GM23338 (cell line): Measurements from ENCODE around the gene DOCK4. TPM values are rescaled to one million over a fixed set of nuclear protein-coding genes. Genes with fewer than 3 reads are reported as not detected.

ENCODE experiments used
- ATAC-seq: fragments of 200-7000 bp; cut with Tn5 transposase; 3 replicates; pipeline ENCODE4 v1.9.1; 2020
- DNase-seq: peaks from one replicate; pipeline ENCODE4 v3.0.0-alpha.2; 2015; ENCODE audit warnings: low spot score
- H2AFZ ChIP-seq: fragments of 200-600 bp; sonication (generic); 2 replicates; pipeline ENCODE4 v1.8.0; 2016; ENCODE audit warnings: antibody characterized with exemption, mild to moderate bottlenecking, moderate library complexity
- H3F3A ChIP-seq: fragments of 200-600 bp; sonication (generic); replicated peaks from 2 replicates; pipeline ENCODE4 v1.8.0; 2017; ENCODE audit warnings: antibody characterized with exemption, mixed run types, low read depth
- H3K27ac ChIP-seq: fragments of 200-600 bp; sonication (generic); 2 replicates; pipeline ENCODE4 v1.6.1; 2016; ENCODE audit warnings: low read depth
- H3K27me3 ChIP-seq: fragments of 200-600 bp; sonication (generic); 2 replicates; pipeline ENCODE4 v1.8.0; 2016; ENCODE audit warnings: mild to moderate bottlenecking, mixed run types, moderate library complexity; ENCODE audit not compliant: insufficient read depth
- H3K36me3 ChIP-seq: fragments of 200-600 bp; sonication (generic); 2 replicates; pipeline ENCODE4 v1.8.0; 2016; ENCODE audit warnings: mild to moderate bottlenecking; ENCODE audit not compliant: insufficient read depth
- H3K4me1 ChIP-seq: fragments of 200-600 bp; sonication (generic); 2 replicates; pipeline ENCODE4 v1.8.0; 2016; ENCODE audit warnings: mild to moderate bottlenecking, moderate library complexity; ENCODE audit not compliant: insufficient read depth
- H3K4me2 ChIP-seq: fragments of 200-600 bp; sonication (generic); 2 replicates; pipeline ENCODE4 v1.7.1; 2017; ENCODE audit warnings: mixed run types
- H3K4me3 ChIP-seq: fragments of 200-600 bp; sonication (generic); 2 replicates; pipeline ENCODE4 v1.6.1; 2016; ENCODE audit warnings: mixed run types
- H3K79me2 ChIP-seq: fragments of 200-600 bp; sonication (generic); replicated peaks from 2 replicates; pipeline ENCODE4 v1.8.0; 2017; ENCODE audit warnings: mild to moderate bottlenecking; ENCODE audit not compliant: insufficient read depth
- H3K9me2 ChIP-seq: fragments of 200-600 bp; sonication (generic); 2 replicates; pipeline ENCODE4 v1.8.0; 2017; ENCODE audit not compliant: insufficient read depth
- H4K20me1 ChIP-seq: fragments of 200-600 bp; sonication (generic); replicated peaks from 2 replicates; pipeline ENCODE4 v1.8.0; 2017; ENCODE audit warnings: mild to moderate bottlenecking; ENCODE audit not compliant: insufficient read depth
- H3K27ac Mint-ChIP-seq: 2 replicates; pipeline ENCODE4 v1.8.0; 2020; ENCODE audit warnings: inconsistent platforms, mild to moderate bottlenecking, moderate library complexity, mixed read lengths
- H3K27me3 Mint-ChIP-seq: 3 replicates; pipeline ENCODE4 v1.8.0; 2022; ENCODE audit warnings: low read depth, mild to moderate bottlenecking, moderate library complexity, mixed read lengths, inconsistent platforms; ENCODE audit not compliant: insufficient read depth, poor library complexity
- H3K36me3 Mint-ChIP-seq: 3 replicates; pipeline ENCODE4 v1.8.0; 2021; ENCODE audit warnings: low read depth, mild to moderate bottlenecking, inconsistent platforms, moderate library complexity, mixed read lengths
- H3K4me1 Mint-ChIP-seq: 3 replicates; pipeline ENCODE4 v1.8.0; 2020; ENCODE audit warnings: mild to moderate bottlenecking, inconsistent platforms, mixed read lengths
- H3K4me3 Mint-ChIP-seq: 3 replicates; pipeline ENCODE4 v1.8.0; 2021; ENCODE audit warnings: moderate library complexity, mild to moderate bottlenecking, inconsistent platforms, mixed read lengths
- H3K9me3 Mint-ChIP-seq: 3 replicates; pipeline ENCODE4 v1.8.0; 2020; ENCODE audit warnings: moderate library complexity, mild to moderate bottlenecking, inconsistent platforms, mixed read lengths
- CREB1 ChIP-seq: fragments of 250-450 bp; sonication (Bioruptor Pico); IDR thresholded peaks from 2 replicates; pipeline ENCODE4 v1.5.0; 2020; ENCODE audit warnings: low read depth, mild to moderate bottlenecking, moderate library complexity
- CTCF ChIP-seq, 2 experiments: fragments of 200-600 bp in 1 of 2; sonication (generic) in 1 of 2; conservative IDR thresholded peaks; 2 replicates each; pipeline versions ENCODE4 v1.5.1 to v1.6.1; 2016 to 2017; ENCODE audit warnings: antibody characterized with exemption in 2 of 2, low read depth in 2 of 2, mild to moderate bottlenecking in 2 of 2, moderate library complexity in 1 of 2
- EZH2 ChIP-seq: fragments of 200-600 bp; sonication (generic); IDR thresholded peaks from one replicate; pipeline ENCODE4 v1.8.0; 2017; ENCODE audit warnings: antibody characterized with exemption, mild to moderate bottlenecking, low read depth; ENCODE audit not compliant: unreplicated experiment
- EZH2phosphoT487 ChIP-seq: fragments of 200-600 bp; sonication (generic); IDR thresholded peaks from one replicate; pipeline ENCODE4 v1.8.1; 2018; ENCODE audit warnings: antibody characterized with exemption; ENCODE audit not compliant: unreplicated experiment
- JUNB ChIP-seq: IDR thresholded peaks from one replicate; pipeline ENCODE4 v1.6.1; 2016; ENCODE audit warnings: antibody characterized with exemption; ENCODE audit not compliant: unreplicated experiment
- NANOG ChIP-seq: IDR thresholded peaks from 2 replicates; pipeline ENCODE4 v1.6.1; 2016; ENCODE audit warnings: antibody characterized with exemption, borderline replicate concordance
- POLR2AphosphoS5 ChIP-seq: IDR thresholded peaks from 2 replicates; pipeline ENCODE4 v1.6.1; 2016; ENCODE audit warnings: antibody characterized with exemption, low read depth
- STAT1 ChIP-seq: IDR thresholded peaks from one replicate; pipeline ENCODE4 v1.6.1; 2016; ENCODE audit warnings: antibody characterized with exemption; ENCODE audit not compliant: unreplicated experiment
- ZNF114 ChIP-seq: fragments of 250-450 bp; sonication (Bioruptor Pico); IDR thresholded peaks from 2 replicates; pipeline ENCODE4 v1.5.0; 2020; ENCODE audit warnings: mild to moderate bottlenecking, moderate library complexity
- ZNF331 ChIP-seq: fragments of 250-450 bp; sonication (Bioruptor Pico); IDR thresholded peaks from 2 replicates; pipeline ENCODE4 v1.5.0; 2020; ENCODE audit warnings: low read depth, mild to moderate bottlenecking, moderate library complexity
- polyA plus RNA-seq: library from polyadenylated mRNA; unstranded; fragments of >200 nt; fragmentation: Nextera tagmentation; extraction: Ambion mirVana; gene quantifications from 2 replicates; pipeline ENCODE4 v1.2.1, GENCODE V29; 2016
- total RNA-seq: library from RNA; depleted of rRNA; stranded (reverse); fragments of >200 nt; shearing (Covaris generic); gene quantifications from 2 replicates; pipeline ENCODE4 v1.2.3, GENCODE V29; 2014
- TF ChIP-seq, protein P1 (sequence below): fragments of 250-450 bp; sonication (Bioruptor Pico); IDR thresholded peaks from 2 replicates; pipeline ENCODE4 v1.5.0; 2020; ENCODE audit warnings: mild to moderate bottlenecking, moderate library complexity
- TF ChIP-seq, protein P2 (sequence below): IDR thresholded peaks from one replicate; pipeline ENCODE4 v1.6.1; 2018; ENCODE audit warnings: antibody characterized with exemption; ENCODE audit not compliant: unreplicated experiment
- TF ChIP-seq, protein P3 (sequence below): IDR thresholded peaks from 2 replicates; pipeline ENCODE4 v1.6.1; 2016; ENCODE audit warnings: antibody characterized with exemption

DOCK4 gene
- total and polyA plus RNA-seq, 2 experiments from 2014 or later, result 6.3 to 33.8 TPM

DNA sequence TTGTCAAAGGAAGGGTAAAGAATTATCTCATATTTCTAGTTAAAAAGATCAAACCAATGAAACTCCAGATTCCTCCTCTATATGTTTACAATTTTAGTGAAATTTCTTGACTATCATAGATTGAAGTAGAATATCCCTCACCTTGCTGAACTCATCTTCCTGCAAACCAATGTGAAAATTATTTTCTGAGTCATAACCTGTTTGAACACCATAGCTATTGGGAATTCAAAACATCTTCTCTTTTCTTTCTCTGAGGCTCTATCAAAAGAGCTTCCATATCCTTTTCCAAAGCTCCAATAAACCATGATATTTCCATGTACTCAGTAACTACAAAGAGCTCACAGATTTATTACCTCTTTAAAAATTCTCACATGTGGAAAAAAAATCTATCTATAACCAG lies 134.3 kb downstream of the DOCK4 start:
- no peaks in the 10 kb centered on the region for H3K27me3 Mint-ChIP-seq
- no peak overlapping the region for H3K4me3 Mint-ChIP-seq
- no peak overlapping the region for H3K4me3 ChIP-seq
- H3K27ac ChIP-seq, result no peak overlapping the region
- peaks cover 25% of the 10 kb centered on the region for H3K4me1 Mint-ChIP-seq
- no peaks in the 10 kb centered on the region for H3F3A ChIP-seq
- H3K27me3 ChIP-seq, result no peaks in the 10 kb centered on the region
- H3K4me1 ChIP-seq, result peaks cover 5% of the 10 kb centered on the region; the same call in 1 of the 2 replicates
- DNase-seq (no peak), ATAC-seq (no peak)
- no peak overlapping the region for H3K4me2 ChIP-seq
- H4K20me1 ChIP-seq, result 0 out of 2 replicates have a peak, but pooled peaks cover 4% of the 10 kb centered on the region
- 0 out of 3 replicates have a peak, but pooled peaks cover 5% of the 10 kb centered on the region for H3K36me3 Mint-ChIP-seq
- H2AFZ ChIP-seq, result no peak overlapping the region
- no peak overlapping the region for H3K27ac Mint-ChIP-seq
- TF ChIP-seq EZH2phosphoT487 (no peak), POLR2AphosphoS5 (no peak), EZH2 (no peak), CTCF (conservative IDR thresholded peaks at IDR 0.05; ENCODE audit: low read depth in 2 of 2) (no peak), STAT1 (no peak), JUNB (no peak), ZNF331 (CRISPR knock-in tag) (no peak), CREB1 (CRISPR knock-in tag) (no peak), ZNF114 (CRISPR knock-in tag) (no peak), NANOG (no peak)
- TF ChIP-seq, protein P1, sequence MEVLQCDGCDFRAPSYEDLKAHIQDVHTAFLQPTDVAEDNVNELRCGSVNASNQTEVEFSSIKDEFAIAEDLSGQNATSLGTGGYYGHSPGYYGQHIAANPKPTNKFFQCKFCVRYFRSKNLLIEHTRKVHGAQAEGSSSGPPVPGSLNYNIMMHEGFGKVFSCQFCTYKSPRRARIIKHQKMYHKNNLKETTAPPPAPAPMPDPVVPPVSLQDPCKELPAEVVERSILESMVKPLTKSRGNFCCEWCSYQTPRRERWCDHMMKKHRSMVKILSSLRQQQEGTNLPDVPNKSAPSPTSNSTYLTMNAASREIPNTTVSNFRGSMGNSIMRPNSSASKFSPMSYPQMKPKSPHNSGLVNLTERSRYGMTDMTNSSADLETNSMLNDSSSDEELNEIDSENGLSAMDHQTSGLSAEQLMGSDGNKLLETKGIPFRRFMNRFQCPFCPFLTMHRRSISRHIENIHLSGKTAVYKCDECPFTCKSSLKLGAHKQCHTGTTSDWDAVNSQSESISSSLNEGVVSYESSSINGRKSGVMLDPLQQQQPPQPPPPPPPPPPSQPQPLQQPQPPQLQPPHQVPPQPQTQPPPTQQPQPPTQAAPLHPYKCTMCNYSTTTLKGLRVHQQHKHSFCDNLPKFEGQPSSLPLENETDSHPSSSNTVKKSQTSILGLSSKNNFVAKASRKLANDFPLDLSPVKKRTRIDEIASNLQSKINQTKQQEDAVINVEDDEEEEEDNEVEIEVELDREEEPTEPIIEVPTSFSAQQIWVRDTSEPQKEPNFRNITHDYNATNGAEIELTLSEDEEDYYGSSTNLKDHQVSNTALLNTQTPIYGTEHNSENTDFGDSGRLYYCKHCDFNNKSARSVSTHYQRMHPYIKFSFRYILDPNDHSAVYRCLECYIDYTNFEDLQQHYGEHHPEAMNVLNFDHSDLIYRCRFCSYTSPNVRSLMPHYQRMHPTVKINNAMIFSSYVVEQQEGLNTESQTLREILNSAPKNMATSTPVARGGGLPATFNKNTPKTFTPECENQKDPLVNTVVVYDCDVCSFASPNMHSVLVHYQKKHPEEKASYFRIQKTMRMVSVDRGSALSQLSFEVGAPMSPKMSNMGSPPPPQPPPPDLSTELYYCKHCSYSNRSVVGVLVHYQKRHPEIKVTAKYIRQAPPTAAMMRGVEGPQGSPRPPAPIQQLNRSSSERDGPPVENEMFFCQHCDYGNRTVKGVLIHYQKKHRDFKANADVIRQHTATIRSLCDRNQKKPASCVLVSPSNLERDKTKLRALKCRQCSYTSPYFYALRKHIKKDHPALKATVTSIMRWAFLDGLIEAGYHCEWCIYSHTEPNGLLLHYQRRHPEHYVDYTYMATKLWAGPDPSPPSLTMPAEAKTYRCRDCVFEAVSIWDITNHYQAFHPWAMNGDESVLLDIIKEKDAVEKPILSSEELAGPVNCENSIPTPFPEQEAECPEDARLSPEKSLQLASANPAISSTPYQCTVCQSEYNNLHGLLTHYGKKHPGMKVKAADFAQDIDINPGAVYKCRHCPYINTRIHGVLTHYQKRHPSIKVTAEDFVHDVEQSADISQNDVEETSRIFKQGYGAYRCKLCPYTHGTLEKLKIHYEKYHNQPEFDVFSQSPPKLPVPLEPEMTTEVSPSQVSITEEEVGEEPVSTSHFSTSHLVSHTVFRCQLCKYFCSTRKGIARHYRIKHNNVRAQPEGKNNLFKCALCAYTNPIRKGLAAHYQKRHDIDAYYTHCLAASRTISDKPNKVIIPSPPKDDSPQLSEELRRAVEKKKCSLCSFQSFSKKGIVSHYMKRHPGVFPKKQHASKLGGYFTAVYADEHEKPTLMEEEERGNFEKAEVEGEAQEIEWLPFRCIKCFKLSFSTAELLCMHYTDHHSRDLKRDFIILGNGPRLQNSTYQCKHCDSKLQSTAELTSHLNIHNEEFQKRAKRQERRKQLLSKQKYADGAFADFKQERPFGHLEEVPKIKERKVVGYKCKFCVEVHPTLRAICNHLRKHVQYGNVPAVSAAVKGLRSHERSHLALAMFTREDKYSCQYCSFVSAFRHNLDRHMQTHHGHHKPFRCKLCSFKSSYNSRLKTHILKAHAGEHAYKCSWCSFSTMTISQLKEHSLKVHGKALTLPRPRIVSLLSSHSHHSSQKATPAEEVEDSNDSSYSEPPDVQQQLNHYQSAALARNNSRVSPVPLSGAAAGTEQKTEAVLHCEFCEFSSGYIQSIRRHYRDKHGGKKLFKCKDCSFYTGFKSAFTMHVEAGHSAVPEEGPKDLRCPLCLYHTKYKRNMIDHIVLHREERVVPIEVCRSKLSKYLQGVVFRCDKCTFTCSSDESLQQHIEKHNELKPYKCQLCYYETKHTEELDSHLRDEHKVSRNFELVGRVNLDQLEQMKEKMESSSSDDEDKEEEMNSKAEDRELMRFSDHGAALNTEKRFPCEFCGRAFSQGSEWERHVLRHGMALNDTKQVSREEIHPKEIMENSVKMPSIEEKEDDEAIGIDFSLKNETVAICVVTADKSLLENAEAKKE (CRISPR knock-in tag), result no peak
- TF ChIP-seq, protein P2, sequence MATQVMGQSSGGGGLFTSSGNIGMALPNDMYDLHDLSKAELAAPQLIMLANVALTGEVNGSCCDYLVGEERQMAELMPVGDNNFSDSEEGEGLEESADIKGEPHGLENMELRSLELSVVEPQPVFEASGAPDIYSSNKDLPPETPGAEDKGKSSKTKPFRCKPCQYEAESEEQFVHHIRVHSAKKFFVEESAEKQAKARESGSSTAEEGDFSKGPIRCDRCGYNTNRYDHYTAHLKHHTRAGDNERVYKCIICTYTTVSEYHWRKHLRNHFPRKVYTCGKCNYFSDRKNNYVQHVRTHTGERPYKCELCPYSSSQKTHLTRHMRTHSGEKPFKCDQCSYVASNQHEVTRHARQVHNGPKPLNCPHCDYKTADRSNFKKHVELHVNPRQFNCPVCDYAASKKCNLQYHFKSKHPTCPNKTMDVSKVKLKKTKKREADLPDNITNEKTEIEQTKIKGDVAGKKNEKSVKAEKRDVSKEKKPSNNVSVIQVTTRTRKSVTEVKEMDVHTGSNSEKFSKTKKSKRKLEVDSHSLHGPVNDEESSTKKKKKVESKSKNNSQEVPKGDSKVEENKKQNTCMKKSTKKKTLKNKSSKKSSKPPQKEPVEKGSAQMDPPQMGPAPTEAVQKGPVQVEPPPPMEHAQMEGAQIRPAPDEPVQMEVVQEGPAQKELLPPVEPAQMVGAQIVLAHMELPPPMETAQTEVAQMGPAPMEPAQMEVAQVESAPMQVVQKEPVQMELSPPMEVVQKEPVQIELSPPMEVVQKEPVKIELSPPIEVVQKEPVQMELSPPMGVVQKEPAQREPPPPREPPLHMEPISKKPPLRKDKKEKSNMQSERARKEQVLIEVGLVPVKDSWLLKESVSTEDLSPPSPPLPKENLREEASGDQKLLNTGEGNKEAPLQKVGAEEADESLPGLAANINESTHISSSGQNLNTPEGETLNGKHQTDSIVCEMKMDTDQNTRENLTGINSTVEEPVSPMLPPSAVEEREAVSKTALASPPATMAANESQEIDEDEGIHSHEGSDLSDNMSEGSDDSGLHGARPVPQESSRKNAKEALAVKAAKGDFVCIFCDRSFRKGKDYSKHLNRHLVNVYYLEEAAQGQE, result no peak
- TF ChIP-seq, protein P3, sequence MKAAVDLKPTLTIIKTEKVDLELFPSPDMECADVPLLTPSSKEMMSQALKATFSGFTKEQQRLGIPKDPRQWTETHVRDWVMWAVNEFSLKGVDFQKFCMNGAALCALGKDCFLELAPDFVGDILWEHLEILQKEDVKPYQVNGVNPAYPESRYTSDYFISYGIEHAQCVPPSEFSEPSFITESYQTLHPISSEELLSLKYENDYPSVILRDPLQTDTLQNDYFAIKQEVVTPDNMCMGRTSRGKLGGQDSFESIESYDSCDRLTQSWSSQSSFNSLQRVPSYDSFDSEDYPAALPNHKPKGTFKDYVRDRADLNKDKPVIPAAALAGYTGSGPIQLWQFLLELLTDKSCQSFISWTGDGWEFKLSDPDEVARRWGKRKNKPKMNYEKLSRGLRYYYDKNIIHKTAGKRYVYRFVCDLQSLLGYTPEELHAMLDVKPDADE, result no peak
- no peaks in the 10 kb centered on the region for H3K36me3 ChIP-seq
- H3K9me3 Mint-ChIP-seq, result no peaks in the 10 kb centered on the region; the same call in 2 of the 3 replicates
- no peaks in the 10 kb centered on the region for H3K9me2 ChIP-seq
- peaks cover 18% of the 10 kb centered on the region for H3K79me2 ChIP-seq
